Muscle of leg (tissue), 11 donors: Measurements from ENCODE around the gene CDC45. TPM values are rescaled to one million over a fixed set of nuclear protein-coding genes. Genes with fewer than 3 reads are reported as not detected.
"Not testable (repeated sequence)": the region's sequence is repeated elsewhere in the genome, so short reads cannot be mapped to it uniquely, and the experiment has no call there.

Experiments used
- DNase-seq: peaks from one replicate; pipeline ENCODE4 v3.0.0; 2013
- H3K27ac ChIP-seq: one replicate; pipeline ENCODE4 v1.5.1; 2013; ENCODE audit warnings: mild to moderate bottlenecking, low read length, control low read depth
- H3K27me3 ChIP-seq: one replicate; pipeline ENCODE4 v1.6.1; 2013; ENCODE audit warnings: low read length; ENCODE audit not compliant: control insufficient read depth, insufficient read depth
- H3K36me3 ChIP-seq: one replicate; pipeline ENCODE4 v1.6.1; 2013; ENCODE audit warnings: low read length; ENCODE audit not compliant: control insufficient read depth, insufficient read depth
- H3K4me1 ChIP-seq: one replicate; pipeline ENCODE4 v1.6.1; 2013; ENCODE audit warnings: low read length; ENCODE audit not compliant: control insufficient read depth, insufficient read depth
- H3K4me3 ChIP-seq: one replicate; pipeline ENCODE4 v1.5.1; 2013; ENCODE audit warnings: low read length, control low read depth
- H3K9me3 ChIP-seq: replicated peaks from 2 replicates; pipeline ENCODE4 v1.6.1; 2013; ENCODE audit warnings: low read depth, low read length; ENCODE audit not compliant: control insufficient read depth
- WGBS: methylation state at CpG from one replicate; pipeline ENCODE4 v1.1.5; 2013; ENCODE audit warnings: missing lambda C conversion rate; ENCODE audit not compliant: insufficient coverage; 5-methylcytosine and 5-hydroxymethylcytosine counted together
- polyA plus RNA-seq, 8 donors: library from polyadenylated mRNA; unstranded; fragments of 120-200 nt; gene quantifications; one replicate each; pipeline versions ENCODE4 v1.2.1 to v1.2.3, GENCODE V29; 2013; ENCODE audit warnings: inconsistent platforms in 1 of 8, low replicate concordance in 1 of 8; ENCODE audit not compliant: insufficient read length in 8 of 8, insufficient read depth in 1 of 8
- total RNA-seq: library from RNA; stranded (reverse); fragments of 120-200 nt; gene quantifications from one replicate; pipeline ENCODE4 v1.2.4, GENCODE V29; 2013

The CDC45 gene
- total and polyA plus RNA-seq, 9 donors = 6.1 to 12.7 (median 9.4) TPM

GRCh38 chr22:19546680-19547079 is 67.0 kb downstream of the CDC45 start:
- Histone ChIP-seq H3K27me3 (peaks cover 4% of the 10 kb centered on the region), H3K27ac (no peak overlapping the region), H3K36me3 (no peaks in the 10 kb centered on the region), H3K4me3 (no peak overlapping the region), H3K4me1 (no peaks in the 10 kb centered on the region), H3K9me3 (no peaks in the 10 kb centered on the region)
- DNase-seq = no peak
- WGBS = 78% methylated on average over 4 of the region's 6 CpGs

- no peak overlapping the region for H3K27ac ChIP-seq
- DNase-seq = no peak
- no peaks in the 10 kb centered on the region for H3K4me1 ChIP-seq
- no peaks in the 10 kb centered on the region for H3K36me3 ChIP-seq
- WGBS = no CpG with 5 or more reads among the region's 8 CpGs
- no peaks in the 10 kb centered on the region for H3K9me3 ChIP-seq
- H3K4me3 ChIP-seq = no peak overlapping the region
- peaks cover 4% of the 10 kb centered on the region for H3K27me3 ChIP-seq
Measured at GRCh38 chr22:19547620-19548019, 67.9 kb downstream of the CDC45 start.

- H3K27ac ChIP-seq, DNase-seq, H3K9me3 ChIP-seq, H3K4me1 ChIP-seq, H3K27me3 ChIP-seq, H3K4me3 ChIP-seq, H3K36me3 ChIP-seq: not testable (repeated sequence)
- WGBS = 89% methylated on average over 5 of the region's 5 CpGs
Measured at GRCh38 chr22:19548427-19548826, 68.7 kb downstream of the CDC45 start.

GRCh38 chr22:19548964-19549363 is 69.2 kb downstream of the CDC45 start:
- peaks cover 2% of the 10 kb centered on the region for H3K27me3 ChIP-seq
- H3K4me1 ChIP-seq = no peaks in the 10 kb centered on the region
- no peak for DNase-seq
- no peak overlapping the region for H3K27ac ChIP-seq
- WGBS = 86% methylated on average over 1 of the region's 2 CpGs
- no peaks in the 10 kb centered on the region for H3K36me3 ChIP-seq
- H3K9me3 ChIP-seq = no peaks in the 10 kb centered on the region
- no peak overlapping the region for H3K4me3 ChIP-seq

GRCh38 chr22:19549428-19549827 is 69.7 kb downstream of the CDC45 start:
- Histone ChIP-seq H3K4me3 (no peak overlapping the region), H3K27ac (no peak overlapping the region), H3K9me3 (no peaks in the 10 kb centered on the region), H3K4me1 (no peaks in the 10 kb centered on the region), H3K27me3 (peaks cover 2% of the 10 kb centered on the region), H3K36me3 (no peaks in the 10 kb centered on the region)
- DNase-seq = no peak
- 70% methylated on average over 7 of the region's 7 CpGs for WGBS

GRCh38 chr22:19550382-19550781 is 70.7 kb downstream of the CDC45 start:
- H3K36me3 ChIP-seq = no peaks in the 10 kb centered on the region
- H3K4me1 ChIP-seq = no peaks in the 10 kb centered on the region
- no peak overlapping the region for H3K27ac ChIP-seq
- H3K27me3 ChIP-seq = peaks cover 2% of the 10 kb centered on the region
- no peaks in the 10 kb centered on the region for H3K9me3 ChIP-seq
- DNase-seq = no peak
- H3K4me3 ChIP-seq = no peak overlapping the region
- 79% methylated on average over 6 of the region's 7 CpGs for WGBS

GRCh38 chr22:19553201-19553600 is 73.5 kb downstream of the CDC45 start:
- Histone ChIP-seq H3K36me3 (no peaks in the 10 kb centered on the region), H3K27ac (no peak overlapping the region), H3K9me3 (no peaks in the 10 kb centered on the region), H3K4me3 (no peak overlapping the region), H3K27me3 (peaks cover 2% of the 10 kb centered on the region), H3K4me1 (no peaks in the 10 kb centered on the region)
- no CpG with 5 or more reads among the region's 2 CpGs for WGBS
- no peak for DNase-seq

GRCh38 chr22:19554834-19555404 is 75.2 kb downstream of the CDC45 start:
- 73% methylated on average over 5 of the region's 12 CpGs for WGBS
- H3K27me3 ChIP-seq = no peaks in the 10 kb centered on the region
- H3K4me1 ChIP-seq = peaks cover 7% of the 10 kb centered on the region
- H3K4me3 ChIP-seq = no peak overlapping the region
- no peaks in the 10 kb centered on the region for H3K36me3 ChIP-seq
- DNase-seq = no peak
- no peaks in the 10 kb centered on the region for H3K9me3 ChIP-seq
- no peak overlapping the region for H3K27ac ChIP-seq

- 67% methylated on average over 5 of the region's 6 CpGs for WGBS
- Histone ChIP-seq H3K4me1 (peaks cover 7% of the 10 kb centered on the region), H3K27ac (no peak overlapping the region), H3K36me3 (no peaks in the 10 kb centered on the region), H3K4me3 (no peak overlapping the region), H3K9me3 (no peaks in the 10 kb centered on the region), H3K27me3 (no peaks in the 10 kb centered on the region)
- no peak for DNase-seq
Measured at GRCh38 chr22:19555651-19556050, 75.9 kb downstream of the CDC45 start.

GRCh38 chr22:19556963-19557545 is 77.3 kb downstream of the CDC45 start:
- Histone ChIP-seq H3K27ac (no peak overlapping the region), H3K4me3 (no peak overlapping the region), H3K4me1 (peaks cover 7% of the 10 kb centered on the region), H3K9me3 (no peaks in the 10 kb centered on the region), H3K27me3 (no peaks in the 10 kb centered on the region), H3K36me3 (no peaks in the 10 kb centered on the region)
- WGBS = 87% methylated on average over 6 of the region's 10 CpGs
- DNase-seq = no peak
